Kidney (tissue), 14 donors: ENCODE data around the gene RTN3. TPM values are rescaled to one million over a fixed set of nuclear protein-coding genes. Genes with fewer than 3 reads are reported as not detected.

Experiments used
- DNase-seq, 5 donors: peaks; one replicate each; pipeline ENCODE4 v3.0.0-alpha.2; 2013 to 2020
- FAIRE-seq: peaks from 2 replicates; lab custom pipeline; 2012; peaks lifted over from hg19 to GRCh38; lab: Jason Lieb, UNC
- H3K27ac ChIP-seq, 2 donors: one replicate each; pipeline ENCODE4 v1.7.0; 2013; ENCODE audit warnings: low read depth in 2 of 2, low read length in 2 of 2, inconsistent platforms in 1 of 2
- H3K27me3 ChIP-seq: one replicate; pipeline ENCODE4 v1.7.1; 2013; ENCODE audit warnings: low read length, inconsistent platforms; ENCODE audit not compliant: control insufficient read depth, insufficient read depth
- H3K36me3 ChIP-seq, 3 donors: one replicate each; pipeline versions ENCODE4 v1.7.0 to v1.7.1; 2013; ENCODE audit warnings: low read length in 3 of 3, control low read depth in 1 of 3, inconsistent platforms in 1 of 3; ENCODE audit not compliant: insufficient read depth in 3 of 3, control insufficient read depth in 2 of 3
- H3K4me1 ChIP-seq, 3 donors: one replicate each; pipeline versions ENCODE4 v1.7.0 to v1.7.1; 2013; ENCODE audit warnings: low read length in 3 of 3, inconsistent platforms in 1 of 3, low read depth in 1 of 3; ENCODE audit not compliant: control insufficient read depth in 2 of 3, insufficient read depth in 2 of 3
- H3K4me3 ChIP-seq, 3 donors: one replicate each; pipeline versions ENCODE4 v1.7.0 to v1.8.1; 2013; ENCODE audit warnings: low read length in 3 of 3, control low read depth in 1 of 3, inconsistent platforms in 1 of 3
- H3K9ac ChIP-seq, 3 donors: one replicate each; pipeline versions ENCODE4 v1.7.0 to v1.7.1; 2013; ENCODE audit warnings: low read length in 3 of 3, control low read depth in 1 of 3, inconsistent platforms in 1 of 3
- H3K9me3 ChIP-seq, 3 donors: one replicate each; pipeline versions ENCODE4 v1.7.0 to v1.7.1; 2013; ENCODE audit warnings: low read length in 3 of 3, control low read depth in 1 of 3, inconsistent platforms in 1 of 3; ENCODE audit not compliant: control insufficient read depth in 2 of 3, insufficient read depth in 1 of 3
- intact Hi-C: fragments of 100-400 bp; cut with DNase I; formaldehyde crosslinking; loops from one replicate; pipeline ENCODE4 v1.11.1; 2022
- polyA plus RNA-seq: library from polyadenylated mRNA; stranded (reverse); fragments of 350-450 nt; fragmentation: Illumina TruSeq; extraction: RNeasy Lipid Tissue Mini Kit (QIAGEN cat#74804); gene quantifications from one replicate; pipeline ENCODE4 v1.2.3, GENCODE V29; 2014; ENCODE audit warnings: low read depth, low replicate concordance; ENCODE audit not compliant: insufficient read depth
- total RNA-seq: library from RNA; stranded (reverse); fragmentation: NEBNext Ultra II Directional; extraction: Animal tissue kit (Norgen Biotek cat#: 25700); gene quantifications from one replicate; pipeline ENCODE4 v1.2.1, GENCODE V29; 2021
- TF ChIP-seq, protein P1 (sequence below): IDR thresholded peaks from 3 replicates; pipeline ENCODE4 v1.5.1; 2012; ENCODE audit warnings: mild to moderate bottlenecking, moderate library complexity, borderline replicate concordance; ENCODE audit not compliant: insufficient read depth; ENCODE audit errors: extremely low read depth
- donor health status: control.
- donor health status: control.
- donor health status: control.
- donor health status: control.
- donor health status: control.
- donor health status: DM: yes; HTN: yes; CAD: no.
- donor health status: Normal renal cell carcinoma (clear cell type).

Gene RTN3
- total and polyA plus RNA-seq, 2 donors from 2014 or later = 93.1 to 109 TPM

DNA sequence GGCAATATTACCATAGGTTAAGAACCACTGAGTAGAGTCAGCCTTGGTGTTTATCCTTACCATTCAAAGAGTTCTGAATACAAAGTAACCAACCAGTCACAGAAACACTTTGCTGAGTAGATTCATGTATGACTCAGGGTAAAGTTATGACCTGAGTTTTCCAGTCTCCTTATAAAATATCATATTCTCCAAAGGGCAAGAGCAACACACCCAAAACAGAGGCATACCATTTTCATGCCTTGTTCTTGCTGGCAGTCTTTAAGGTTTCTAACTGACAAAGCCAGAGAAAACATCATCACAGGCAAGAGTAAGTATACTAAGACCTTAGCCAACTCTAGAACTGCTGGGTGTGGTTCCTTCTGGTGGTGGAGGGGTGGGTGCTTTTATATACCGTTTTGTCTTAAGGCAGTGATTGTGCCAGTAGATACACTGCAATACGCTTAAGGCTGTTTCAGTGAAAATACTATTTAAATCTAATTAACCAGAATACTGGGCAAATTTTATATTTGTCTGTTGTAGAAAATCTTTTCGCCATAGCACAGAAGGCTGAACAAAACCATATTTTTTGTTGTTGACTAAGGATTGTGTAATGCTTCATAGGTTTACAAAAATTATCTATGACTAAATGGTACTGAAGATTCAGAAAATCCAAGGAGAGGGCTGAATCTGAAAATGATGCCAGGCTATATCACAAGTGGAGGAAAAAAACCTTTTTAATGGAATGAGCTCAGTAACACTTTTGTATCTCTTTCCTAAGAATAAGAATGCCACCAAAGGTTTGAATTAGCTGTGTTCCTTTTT is 13.1 kb upstream of the RTN3 start:
- Histone ChIP-seq H3K27me3 (no peaks in the 10 kb centered on the region), H3K27ac (no peak overlapping the region), H3K9ac (no peak overlapping the region), H3K4me3 (no peak overlapping the region), H3K4me1 (peaks cover 0 to 15% (median 10%) of the 10 kb centered on the region in 3 donors), H3K9me3 (no peaks in the 10 kb centered on the region), H3K36me3 (no peaks in the 10 kb centered on the region)
- intact Hi-C loops = no loop called here
- FAIRE-seq (no peak), DNase-seq (no peak)
- TF ChIP-seq, protein P1, sequence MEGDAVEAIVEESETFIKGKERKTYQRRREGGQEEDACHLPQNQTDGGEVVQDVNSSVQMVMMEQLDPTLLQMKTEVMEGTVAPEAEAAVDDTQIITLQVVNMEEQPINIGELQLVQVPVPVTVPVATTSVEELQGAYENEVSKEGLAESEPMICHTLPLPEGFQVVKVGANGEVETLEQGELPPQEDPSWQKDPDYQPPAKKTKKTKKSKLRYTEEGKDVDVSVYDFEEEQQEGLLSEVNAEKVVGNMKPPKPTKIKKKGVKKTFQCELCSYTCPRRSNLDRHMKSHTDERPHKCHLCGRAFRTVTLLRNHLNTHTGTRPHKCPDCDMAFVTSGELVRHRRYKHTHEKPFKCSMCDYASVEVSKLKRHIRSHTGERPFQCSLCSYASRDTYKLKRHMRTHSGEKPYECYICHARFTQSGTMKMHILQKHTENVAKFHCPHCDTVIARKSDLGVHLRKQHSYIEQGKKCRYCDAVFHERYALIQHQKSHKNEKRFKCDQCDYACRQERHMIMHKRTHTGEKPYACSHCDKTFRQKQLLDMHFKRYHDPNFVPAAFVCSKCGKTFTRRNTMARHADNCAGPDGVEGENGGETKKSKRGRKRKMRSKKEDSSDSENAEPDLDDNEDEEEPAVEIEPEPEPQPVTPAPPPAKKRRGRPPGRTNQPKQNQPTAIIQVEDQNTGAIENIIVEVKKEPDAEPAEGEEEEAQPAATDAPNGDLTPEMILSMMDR = no peak

DNA sequence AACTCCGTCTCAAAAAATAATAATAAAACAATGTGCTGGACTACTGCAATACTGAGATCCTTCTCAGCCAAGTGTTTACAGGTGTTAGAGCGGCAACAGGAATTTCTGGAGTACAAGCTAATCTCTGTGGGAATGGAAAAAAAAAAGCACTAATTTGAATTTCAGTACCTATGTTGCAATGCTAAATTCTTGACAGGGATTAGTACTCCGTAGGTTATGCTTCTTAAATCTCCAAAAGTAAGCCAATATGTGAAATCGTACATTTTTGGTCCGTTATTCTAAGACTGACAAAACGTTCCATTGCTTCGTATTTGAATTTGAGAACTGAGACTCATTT is 11.2 kb upstream of the RTN3 start:
- Histone ChIP-seq H3K27me3 (no peaks in the 10 kb centered on the region), H3K9me3 (no peaks in the 10 kb centered on the region), H3K4me1 (peaks cover 0 to 13% (median 10%) of the 10 kb centered on the region in 3 donors), H3K4me3 (peak overlapping the region; percentile 56 to 78 (median 72)), H3K27ac (peak overlapping the region in 1 of 2 donors; percentile 96), H3K9ac (peak overlapping the region in 2 of 3 donors; percentile 2 to 76), H3K36me3 (no peaks in the 10 kb centered on the region)
- TF ChIP-seq, protein P1 = no peak
- intact Hi-C loops = no loop called here
- DNase-seq (no peak), FAIRE-seq (no peak)

DNA sequence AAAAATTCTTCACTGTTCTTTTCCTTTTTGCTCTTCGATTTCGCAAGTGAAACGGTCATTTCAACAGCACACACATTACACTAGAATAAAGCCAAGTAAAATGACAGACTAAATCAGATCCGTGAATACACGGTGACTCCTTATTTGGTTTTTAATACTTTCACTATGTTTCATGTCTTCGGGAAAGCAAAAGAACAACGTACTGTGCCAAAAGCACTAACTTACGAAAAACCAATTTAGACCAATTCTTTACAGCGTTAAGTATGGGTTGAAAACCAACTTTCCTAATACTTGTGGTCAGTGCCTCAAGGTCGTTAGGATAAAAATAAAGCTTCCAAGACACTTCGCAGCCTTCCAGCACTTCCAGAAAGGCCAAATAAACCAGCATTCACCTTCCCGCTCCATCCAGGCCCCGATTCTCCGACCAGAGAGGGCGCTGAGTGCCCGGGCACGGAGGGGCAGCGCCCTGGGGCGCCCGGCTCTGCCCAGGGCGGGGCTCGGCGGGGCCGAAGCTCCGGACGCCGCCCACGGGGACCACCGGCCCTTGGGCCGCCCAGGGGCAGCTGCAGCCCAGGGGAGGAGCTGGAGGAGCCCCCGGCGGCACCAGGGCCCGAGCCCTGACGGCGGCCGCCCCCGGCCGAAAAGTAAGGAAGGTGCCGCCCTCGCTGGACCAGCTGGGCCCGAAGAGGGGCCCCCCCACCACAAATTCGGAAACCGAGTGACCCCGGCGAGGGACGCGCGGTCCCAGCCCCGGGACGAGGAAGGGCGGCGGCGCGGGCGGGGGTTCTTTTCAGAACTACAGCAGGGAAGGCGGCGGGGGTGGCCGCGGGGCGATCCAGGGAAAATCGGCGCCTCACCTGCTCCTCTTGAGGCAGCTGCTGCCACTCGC is 10.6 kb upstream of the RTN3 start:
- DNase-seq (peak in 3 of 5 donors; percentile 29 to 65 (median 47)), FAIRE-seq (no peak)
- Histone ChIP-seq H3K9ac (peak overlapping the region; percentile 2 to 76 (median 12)), H3K9me3 (no peaks in the 10 kb centered on the region), H3K27me3 (no peaks in the 10 kb centered on the region), H3K4me3 (peak overlapping the region; percentile 56 to 78 (median 72)), H3K36me3 (no peaks in the 10 kb centered on the region), H3K4me1 (peaks cover 0 to 13% (median 10%) of the 10 kb centered on the region in 3 donors), H3K27ac (peak overlapping the region; percentile 93 to 96)
- TF ChIP-seq, protein P1 = peak; percentile 46
- intact Hi-C loops = no loop called here
